Small intestine (tissue), 7 donors: Measurements from ENCODE around the gene RASA3. TPM values are rescaled to one million over a fixed set of nuclear protein-coding genes. Genes with fewer than 3 reads are reported as not detected.

ENCODE experiments used
- DNase-seq, 2 donors: peaks; one replicate each; pipeline versions ENCODE4 v3.0.0 to v3.0.0-alpha.2; 2013
- FAIRE-seq: peaks from 2 replicates; lab custom pipeline; 2012; peaks lifted over from hg19 to GRCh38; lab: Jason Lieb, UNC
- H3K27ac ChIP-seq, 3 donors: one replicate each; pipeline ENCODE4 v1.5.1; 2013; ENCODE audit warnings: low read length in 2 of 3, mild to moderate bottlenecking in 2 of 3, control low read depth in 1 of 3, inconsistent platforms in 1 of 3, low read depth in 1 of 3, moderate library complexity in 1 of 3
- H3K27me3 ChIP-seq, 3 donors: one replicate each; pipeline ENCODE4 v1.6.1; 2013; ENCODE audit warnings: low read length in 3 of 3, inconsistent platforms in 1 of 3; ENCODE audit not compliant: control insufficient read depth in 3 of 3, insufficient read depth in 3 of 3
- H3K36me3 ChIP-seq, 3 donors: one replicate each; pipeline ENCODE4 v1.6.1; 2013; ENCODE audit warnings: low read length in 3 of 3, inconsistent platforms in 1 of 3, low read depth in 1 of 3, mild to moderate bottlenecking in 1 of 3, moderate library complexity in 1 of 3; ENCODE audit not compliant: control insufficient read depth in 3 of 3, insufficient read depth in 2 of 3
- H3K4me1 ChIP-seq, 3 donors: one replicate each; pipeline ENCODE4 v1.6.1; 2013; ENCODE audit warnings: low read length in 2 of 3, inconsistent platforms in 1 of 3, low read depth in 1 of 3, mild to moderate bottlenecking in 1 of 3, moderate library complexity in 1 of 3; ENCODE audit not compliant: control insufficient read depth in 3 of 3, insufficient read depth in 2 of 3
- H3K4me3 ChIP-seq, 3 donors: one replicate each; pipeline ENCODE4 v1.5.1; 2013; ENCODE audit warnings: low read length in 3 of 3, control low read depth in 1 of 3, inconsistent platforms in 1 of 3, low read depth in 1 of 3, mild to moderate bottlenecking in 1 of 3, moderate library complexity in 1 of 3
- H3K9me3 ChIP-seq, 2 donors: one replicate each; pipeline ENCODE4 v1.6.1; 2013; ENCODE audit warnings: low read depth in 1 of 2, low read length in 1 of 2; ENCODE audit not compliant: control insufficient read depth in 2 of 2, insufficient read depth in 1 of 2
- WGBS, 3 donors: extraction: QIAGEN DNeasy Blood & Tissue Kit; methylation state at CpG; one replicate each; pipeline ENCODE4 v1.1.7; 2013; 5-methylcytosine and 5-hydroxymethylcytosine counted together
- polyA plus RNA-seq, 4 donors: library from polyadenylated mRNA; stranded (reverse) in 3 of 4; unstranded in 1 of 4; fragments of 200-250 nt in 3 of 4; fragments of 120-200 nt in 1 of 4; gene quantifications; one replicate each; pipeline versions ENCODE4 v1.2.1 to v1.2.3, GENCODE V29; 2013
- donor health status: healthy with polysubstance abuse.
- donor health status: control.
- donor health status: control.
- donor health status: Bipolar disorder and iron deficiency.
- donor health status: healthy.

The RASA3 gene
- polyA plus RNA-seq, 4 donors, result 2.0 to 7.2 (median 6.5) TPM

GRCh38 chr13:113959198-113959597, 173.2 kb downstream of the RASA3 start:
- 41 to 88% (median 47%) methylated on average over 1 of the region's 1 CpG for WGBS, 3 donors
- Histone ChIP-seq H3K27ac (no peak overlapping the region), H3K36me3 (no peaks in the 10 kb centered on the region), H3K4me3 (no peak overlapping the region), H3K4me1 (no peaks in the 10 kb centered on the region), H3K9me3 (peaks cover 0 to 25% of the 10 kb centered on the region in 2 donors), H3K27me3 (no peaks in the 10 kb centered on the region)
- FAIRE-seq (no peak), DNase-seq (no peak)

GRCh38 chr13:113958373-113958772, 174.1 kb downstream of the RASA3 start:
- WGBS, 3 donors, result 90 to 94% (median 93%) methylated on average over 22 of the region's 22 CpGs
- FAIRE-seq, result no peak

GRCh38 chr13:113956571-113956970, 175.9 kb downstream of the RASA3 start:
- H3K4me1 ChIP-seq, result no peaks in the 10 kb centered on the region
- FAIRE-seq (no peak), DNase-seq (no peak)
- no peaks in the 10 kb centered on the region for H3K27me3 ChIP-seq
- no peak overlapping the region for H3K4me3 ChIP-seq
- whole genome bisulfite sequencing, 3 donors, result 85 to 94% (median 86%) methylated on average over 14 of the region's 14 CpGs
- no peak overlapping the region for H3K27ac ChIP-seq
- no peaks in the 10 kb centered on the region for H3K36me3 ChIP-seq
- H3K9me3 ChIP-seq, result peaks cover 0 to 25% of the 10 kb centered on the region in 2 donors

More at GRCh38 chr13:113958373-113958772, 174.1 kb downstream of the RASA3 start:
- Histone ChIP-seq H3K36me3 (no peaks in the 10 kb centered on the region), H3K4me3 (no peak overlapping the region), H3K4me1 (no peaks in the 10 kb centered on the region), H3K9me3 (peaks cover 0 to 25% of the 10 kb centered on the region in 2 donors), H3K27ac (no peak overlapping the region), H3K27me3 (no peaks in the 10 kb centered on the region)
- DNase-seq, result no peak

GRCh38 chr13:113955691-113956090, 176.7 kb downstream of the RASA3 start:
- 91 to 97% (median 93%) methylated on average over 27 of the region's 27 CpGs for WGBS, 3 donors
- no peak overlapping the region for H3K4me3 ChIP-seq
- peaks cover 0 to 4% (median 0%) of the 10 kb centered on the region in 3 donors for H3K4me1 ChIP-seq
- FAIRE-seq (no peak), DNase-seq (no peak)
- H3K9me3 ChIP-seq, result peaks cover 0 to 25% of the 10 kb centered on the region in 2 donors
- H3K27me3 ChIP-seq, result no peaks in the 10 kb centered on the region
- H3K36me3 ChIP-seq, result no peaks in the 10 kb centered on the region
- H3K27ac ChIP-seq, result no peak overlapping the region

GRCh38 chr13:113955235-113955634, 177.2 kb downstream of the RASA3 start:
- H3K4me3 ChIP-seq, result no peak overlapping the region
- no peak overlapping the region for H3K27ac ChIP-seq
- WGBS, 3 donors, result 94 to 96% (median 96%) methylated on average over 29 of the region's 29 CpGs
- no peak for FAIRE-seq
- peaks cover 0 to 6% (median 0%) of the 10 kb centered on the region in 3 donors for H3K4me1 ChIP-seq
- no peaks in the 10 kb centered on the region for H3K36me3 ChIP-seq
- peaks cover 0 to 21% of the 10 kb centered on the region in 2 donors for H3K9me3 ChIP-seq
- H3K27me3 ChIP-seq, result no peaks in the 10 kb centered on the region
- DNase-seq, result no peak

GRCh38 chr13:113954046-113954835, 178.2 kb downstream of the RASA3 start:
- WGBS, 3 donors, result 77 to 82% (median 80%) methylated on average over 20 of the region's 20 CpGs
- H3K36me3 ChIP-seq, result no peaks in the 10 kb centered on the region
- FAIRE-seq, result no peak
- H3K27ac ChIP-seq, result no peak overlapping the region
- H3K9me3 ChIP-seq, result peaks cover 0 to 18% of the 10 kb centered on the region in 2 donors
- H3K27me3 ChIP-seq, result no peaks in the 10 kb centered on the region
- peaks cover 0 to 6% (median 0%) of the 10 kb centered on the region in 3 donors for H3K4me1 ChIP-seq
- DNase-seq, result no peak
- H3K4me3 ChIP-seq, result no peak overlapping the region

- FAIRE-seq (no peak), DNase-seq (no peak)
- H3K36me3 ChIP-seq, result no peaks in the 10 kb centered on the region
- H3K4me3 ChIP-seq, result no peak overlapping the region
- H3K9me3 ChIP-seq, result peaks cover 0 to 11% of the 10 kb centered on the region in 2 donors
- peaks cover 0 to 6% (median 0%) of the 10 kb centered on the region in 3 donors for H3K4me1 ChIP-seq
- no peaks in the 10 kb centered on the region for H3K27me3 ChIP-seq
- H3K27ac ChIP-seq, result no peak overlapping the region
- WGBS, 3 donors, result 84 to 91% (median 89%) methylated on average over 16 of the region's 16 CpGs
Measured at GRCh38 chr13:113953561-113953960, 178.9 kb downstream of the RASA3 start.

GRCh38 chr13:113952983-113953520, 179.4 kb downstream of the RASA3 start:
- H3K4me3 ChIP-seq, result no peak overlapping the region
- DNase-seq (no peak), FAIRE-seq (no peak)
- H3K4me1 ChIP-seq, result peaks cover 0 to 6% (median 0%) of the 10 kb centered on the region in 3 donors
- peaks cover 0 to 8% of the 10 kb centered on the region in 2 donors for H3K9me3 ChIP-seq
- no peak overlapping the region for H3K27ac ChIP-seq
- H3K36me3 ChIP-seq, result no peaks in the 10 kb centered on the region
- no peaks in the 10 kb centered on the region for H3K27me3 ChIP-seq
- WGBS, 3 donors, result 56 to 85% (median 78%) methylated on average over 18 of the region's 18 CpGs
